IMR-90 (cell line): ENCODE data around the gene GNA14. TPM values are rescaled to one million over a fixed set of nuclear protein-coding genes. Genes with fewer than 3 reads are reported as not detected.

Experiments
- ATAC-seq: fragments of 200-7000 bp; cut with Tn5 transposase; 2 replicates; pipeline ENCODE4 v1.9.1; 2020; ENCODE audit warnings: low read depth, mild to moderate bottlenecking, moderate library complexity
- BruUV-seq: library from RNA; stranded (reverse); fragments of 400-500 nt; replicated peaks from 2 replicates; lab custom pipeline; 2021; lab: Mats Ljungman, UMichigan
- CTCF ChIA-PET: fragments of 300-600 bp; formaldehyde crosslinking; extraction: SDS; loops from one replicate; lab custom pipeline; 2021; ENCODE audit warnings: antibody characterized with exemption; lab: Yijun Ruan, JAX
- POLR2A ChIA-PET: fragments of 300-600 bp; sonication (Branson Sonifier 250); formaldehyde crosslinking; loops from one replicate; lab custom pipeline; 2022; ENCODE audit warnings: antibody characterized with exemption; ENCODE audit not compliant: unreplicated experiment; lab: Charles Lee
- DNase-seq: peaks from one replicate; pipeline ENCODE4 v3.0.0; 2013
- H2AFZ ChIP-seq: replicated peaks from 2 replicates; pipeline ENCODE3; 2013; ENCODE audit warnings: low read length, mild to moderate bottlenecking; ENCODE audit not compliant: poor library complexity
- H2AK5ac ChIP-seq: 2 replicates; pipeline ENCODE4 v1.6.1; 2013; ENCODE audit warnings: low read depth, low read length, inconsistent platforms
- H2AK9ac ChIP-seq: replicated peaks from 2 replicates; pipeline ENCODE3; 2013; ENCODE audit warnings: mild to moderate bottlenecking, low read depth, low read length, moderate library complexity; ENCODE audit not compliant: poor library complexity
- H2BK120ac ChIP-seq: 2 replicates; pipeline ENCODE4 v1.6.1; 2013; ENCODE audit warnings: low read depth, low read length, inconsistent platforms
- H2BK15ac ChIP-seq: 3 replicates; pipeline ENCODE4 v1.6.1; 2013; ENCODE audit warnings: low read depth, low read length, inconsistent platforms
- H2BK20ac ChIP-seq: 2 replicates; pipeline ENCODE4 v1.6.1; 2013; ENCODE audit warnings: low read depth, mild to moderate bottlenecking, inconsistent platforms, low read length, moderate library complexity
- H2BK5ac ChIP-seq: 2 replicates; pipeline ENCODE4 v1.6.1; 2013; ENCODE audit warnings: mild to moderate bottlenecking, low read depth, low read length, inconsistent platforms; ENCODE audit not compliant: poor library complexity, severe bottlenecking
- H3K14ac ChIP-seq: replicated peaks from 2 replicates; pipeline ENCODE4 v1.6.1; 2013; ENCODE audit warnings: low read depth, low read length, inconsistent platforms
- H3K18ac ChIP-seq: 2 replicates; pipeline ENCODE4 v1.6.1; 2013; ENCODE audit warnings: low read depth, low read length, control low read depth
- H3K23ac ChIP-seq: 2 replicates; pipeline ENCODE4 v1.6.1; 2013; ENCODE audit warnings: low read depth, low read length, inconsistent platforms
- H3K27ac ChIP-seq: 2 replicates; pipeline ENCODE4 v1.5.1; 2013; ENCODE audit warnings: mild to moderate bottlenecking, control low read depth, low read length; ENCODE audit not compliant: insufficient read depth
- H3K27me3 ChIP-seq: 2 replicates; pipeline ENCODE4 v1.6.1; 2013; ENCODE audit warnings: low read length; ENCODE audit not compliant: control insufficient read depth, insufficient read depth
- H3K36me3 ChIP-seq: 2 replicates; pipeline ENCODE4 v1.6.1; 2013; ENCODE audit warnings: low read length, mixed read lengths; ENCODE audit not compliant: control insufficient read depth, insufficient read depth
- H3K4ac ChIP-seq: 2 replicates; pipeline ENCODE4 v1.6.1; 2013; ENCODE audit warnings: low read depth, low read length, inconsistent platforms
- H3K4me1 ChIP-seq: 2 replicates; pipeline ENCODE4 v1.6.1; 2013; ENCODE audit warnings: low read length, mixed read lengths; ENCODE audit not compliant: control insufficient read depth, insufficient read depth
- H3K4me2 ChIP-seq: 2 replicates; pipeline ENCODE4 v1.6.1; 2013; ENCODE audit warnings: low read depth, mild to moderate bottlenecking, control low read depth, low read length, moderate library complexity
- H3K4me3 ChIP-seq: 2 replicates; pipeline ENCODE4 v1.5.1; 2013; ENCODE audit warnings: low read depth, mild to moderate bottlenecking, control low read depth, low read length, moderate library complexity; ENCODE audit not compliant: insufficient read depth
- H3K56ac ChIP-seq: 2 replicates; pipeline ENCODE4 v1.6.1; 2013; ENCODE audit warnings: low read length, inconsistent platforms; ENCODE audit not compliant: insufficient read depth; ENCODE audit errors: extremely low read depth
- H3K79me1 ChIP-seq, 2 experiments: 2 replicates each; pipeline ENCODE4 v1.6.1; 2013; ENCODE audit warnings: low read length in 2 of 2, inconsistent platforms in 1 of 2, low read depth in 1 of 2
- H3K9ac ChIP-seq: 2 replicates; pipeline ENCODE4 v1.6.1; 2013; ENCODE audit warnings: low read depth, low read length, control low read depth
- H3K9me1 ChIP-seq: 2 replicates; pipeline ENCODE4 v1.6.1; 2013; ENCODE audit warnings: low read length, inconsistent platforms; ENCODE audit not compliant: insufficient read depth
- H3K9me3 ChIP-seq: 2 replicates; pipeline ENCODE4 v1.6.1; 2013; ENCODE audit warnings: low read length; ENCODE audit not compliant: control insufficient read depth, insufficient read depth
- H4K20me1 ChIP-seq: 2 replicates; pipeline ENCODE4 v1.6.1; 2013; ENCODE audit warnings: low read length, inconsistent platforms; ENCODE audit not compliant: insufficient read depth
- H4K5ac ChIP-seq: 2 replicates; pipeline ENCODE4 v1.6.1; 2013; ENCODE audit warnings: mild to moderate bottlenecking, low read depth, low read length, control low read depth
- H4K8ac ChIP-seq, 2 experiments: 2 replicates each; pipeline ENCODE4 v1.6.1; 2013; ENCODE audit warnings: low read depth in 2 of 2, low read length in 2 of 2, control low read depth in 1 of 2, inconsistent platforms in 1 of 2
- H4K91ac ChIP-seq: 2 replicates; pipeline ENCODE4 v1.6.1; 2013; ENCODE audit warnings: low read depth, low read length, inconsistent platforms; ENCODE audit not compliant: insufficient read depth
- MAZ ChIP-seq: IDR thresholded peaks from 2 replicates; pipeline ENCODE4 v1.6.1; 2012; ENCODE audit warnings: low read depth, mild to moderate bottlenecking, low read length, improper control_type of control experiment, moderate library complexity, borderline replicate concordance
- SMC3 ChIP-seq: fragments of 150-350 bp; IDR thresholded peaks from 2 replicates; pipeline ENCODE4 v1.6.1; 2016; ENCODE audit warnings: low read depth, mild to moderate bottlenecking, antibody characterized with exemption, low read length, moderate library complexity
- dilution Hi-C: fragments of 300-500 bp; cut with HindIII; formaldehyde crosslinking; loops from one replicate; pipeline ENCODE4 v1.14.3; 2018; ENCODE audit warnings: low sequenced_read_pairs; ENCODE audit not compliant: unreplicated experiment
- in situ Hi-C: fragments of 300-500 bp; cut with MboI; formaldehyde crosslinking; loops from 3 replicates; pipeline ENCODE4 v1.14.3; 2019; ENCODE audit warnings: low sequenced_read_pairs, inconsistent platforms, mixed read lengths
- intact Hi-C: fragments of 100-400 bp; cut with micrococcal nuclease; formaldehyde crosslinking; loops from 2 replicates; pipeline ENCODE4 v1.10.0; 2022
- polyA plus RNA-seq, 3 experiments: library from polyadenylated mRNA; depleted of rRNA; stranded (reverse); fragments of >200 nt; gene quantifications; 2 replicates each; pipeline ENCODE4 v1.2.3, GENCODE V29; 2012; ENCODE audit warnings: low replicate concordance in 1 of 3
- total RNA-seq: library from RNA; depleted of rRNA; stranded (reverse); fragments of >200 nt; gene quantifications from 2 replicates; pipeline ENCODE4 v1.2.3, GENCODE V29; 2012
- TF ChIP-seq, protein P1 (sequence below): fragments of 150-350 bp; IDR thresholded peaks from 2 replicates; pipeline ENCODE4 v1.6.1; 2016; ENCODE audit warnings: low read depth, mild to moderate bottlenecking, low read length, moderate library complexity, borderline replicate concordance

Gene GNA14
- total and polyA plus RNA-seq, 2 of the 4 experiments (the other 2 are of a cell fraction): under 0.01 to 0.03 TPM

DNA sequence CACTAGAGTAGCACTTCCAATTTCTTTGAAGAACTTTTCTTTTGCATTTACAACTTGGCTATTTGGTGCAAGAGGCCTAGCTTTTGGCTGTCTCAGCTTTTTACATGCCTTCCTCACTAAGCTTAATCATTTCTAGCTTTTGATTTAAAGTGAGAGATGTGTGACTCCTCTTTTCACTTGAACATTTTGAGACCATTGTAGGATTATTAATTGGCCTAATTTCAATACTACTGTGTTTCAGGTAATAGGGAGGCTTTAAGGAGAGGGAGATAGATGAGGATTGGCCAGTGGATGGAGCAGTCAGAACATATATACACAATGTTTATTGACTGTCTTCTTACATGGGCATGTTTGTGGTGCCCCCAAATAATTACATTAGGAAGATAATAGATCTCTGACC lies 161.7 kb downstream of the GNA14 start:
- no peak overlapping the region for H4K8ac ChIP-seq
- H3K9ac ChIP-seq: no peak overlapping the region
- no peak overlapping the region for H4K5ac ChIP-seq
- no peak overlapping the region for H3K56ac ChIP-seq
- H2AK9ac ChIP-seq: no peak overlapping the region
- no peak overlapping the region for H3K4ac ChIP-seq
- no peak overlapping the region for H4K91ac ChIP-seq
- H2AK5ac ChIP-seq: no peak overlapping the region
- H3K27ac ChIP-seq: no peak overlapping the region
- CTCF ChIA-PET: interaction anchor here (1.1 kb wide), 1 partner anchor 319 kb away, joined by 4 read pairs; no protein-coding TSS in a partner anchor
- H2BK5ac ChIP-seq: no peak overlapping the region
- H2BK15ac ChIP-seq: no peak overlapping the region
- H2BK20ac ChIP-seq: no peak overlapping the region
- TF ChIP-seq SMC3 (no peak), MAZ (no peak)
- TF ChIP-seq, protein P1, sequence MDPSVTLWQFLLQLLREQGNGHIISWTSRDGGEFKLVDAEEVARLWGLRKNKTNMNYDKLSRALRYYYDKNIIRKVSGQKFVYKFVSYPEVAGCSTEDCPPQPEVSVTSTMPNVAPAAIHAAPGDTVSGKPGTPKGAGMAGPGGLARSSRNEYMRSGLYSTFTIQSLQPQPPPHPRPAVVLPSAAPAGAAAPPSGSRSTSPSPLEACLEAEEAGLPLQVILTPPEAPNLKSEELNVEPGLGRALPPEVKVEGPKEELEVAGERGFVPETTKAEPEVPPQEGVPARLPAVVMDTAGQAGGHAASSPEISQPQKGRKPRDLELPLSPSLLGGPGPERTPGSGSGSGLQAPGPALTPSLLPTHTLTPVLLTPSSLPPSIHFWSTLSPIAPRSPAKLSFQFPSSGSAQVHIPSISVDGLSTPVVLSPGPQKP: no peak
- no peaks in the 10 kb centered on the region for H3K27me3 ChIP-seq
- no peaks in the 10 kb centered on the region for H3K79me1 ChIP-seq
- no peak overlapping the region for H2AFZ ChIP-seq
- no TSS peak for BruUV-seq
- H3K4me1 ChIP-seq: no peaks in the 10 kb centered on the region
- POLR2A ChIA-PET: no interaction called here
- intact Hi-C loops: loop anchor here (5.0 kb wide), 1 partner anchor 54 kb away; no protein-coding TSS in a partner anchor
- dilution Hi-C loops: no loop called here
- H3K18ac ChIP-seq: no peak overlapping the region
- H3K14ac ChIP-seq: no peak overlapping the region
- H3K4me2 ChIP-seq: no peak overlapping the region
- H3K23ac ChIP-seq: no peak overlapping the region
- no peaks in the 10 kb centered on the region for H3K9me3 ChIP-seq
- H3K4me3 ChIP-seq: no peak overlapping the region
- no peaks in the 10 kb centered on the region for H3K36me3 ChIP-seq
- ATAC-seq (no peak), DNase-seq (no peak)
- H3K9me1 ChIP-seq: no peaks in the 10 kb centered on the region
- H4K20me1 ChIP-seq: no peaks in the 10 kb centered on the region
- H2BK120ac ChIP-seq: no peak overlapping the region
- in situ Hi-C loops: no loop called here
